Measurements from ENCODE around the gene GALNT15. TPM values are rescaled to one million over a fixed set of nuclear protein-coding genes. Genes with fewer than 3 reads are reported as not detected.

Gene GALNT15
- total RNA-seq, 3 donors from 2014 or later = 5.5 to 47.0 (median 12.5) TPM

- DNase-seq (peak in 1 of 3 donors; percentile 29), ATAC-seq (no peak)
- Histone ChIP-seq H3K4me1 (ENCODE audit: low read depth) (peaks cover 3% of the 10 kb centered on the region), H3K9me3 (no peaks in the 10 kb centered on the region), H3K36me3 (ENCODE audit: low read depth) (no peaks in the 10 kb centered on the region), H3K4me3 (no peak overlapping the region)
- intact Hi-C loops (cut with DNase I, micrococcal nuclease) = loop anchor here in 1 of 2 donors (5.0 kb wide), 2 partner anchors 72 to 202 kb away; no protein-coding TSS in a partner anchor
- no peak for TF ChIP-seq CTCF (IDR thresholded peaks at IDR 0.05)
These were observed 74.9 kb downstream of the GALNT15 start for GRCh38 chr3:16249336-16249735.

GRCh38 chr3:16249886-16250285 is 75.4 kb downstream of the GALNT15 start:
- intact Hi-C loops (cut with DNase I, micrococcal nuclease) = loop anchor here in 1 of 2 donors (5.0 kb wide), 2 partner anchors 73 to 203 kb away; no protein-coding TSS in a partner anchor
- TF ChIP-seq CTCF (IDR thresholded peaks at IDR 0.05) = no peak
- Histone ChIP-seq H3K4me1 (ENCODE audit: low read depth) (peaks cover 3% of the 10 kb centered on the region), H3K36me3 (ENCODE audit: low read depth) (no peaks in the 10 kb centered on the region), H3K4me3 (no peak overlapping the region), H3K9me3 (no peaks in the 10 kb centered on the region)
- ATAC-seq (no peak), DNase-seq (no peak)

GRCh38 chr3:16251316-16252085 is 77.0 kb downstream of the GALNT15 start:
- intact Hi-C loops (cut with DNase I, micrococcal nuclease) = no loop called here
- H3K4me1 ChIP-seq (ENCODE audit: low read depth) = peaks cover 3% of the 10 kb centered on the region
- no peaks in the 10 kb centered on the region for H3K9me3 ChIP-seq
- H3K4me3 ChIP-seq = no peak overlapping the region
- TF ChIP-seq CTCF (IDR thresholded peaks at IDR 0.05) = no peak
- ATAC-seq = no peak
- H3K36me3 ChIP-seq (ENCODE audit: low read depth) = no peaks in the 10 kb centered on the region
- no peak for DNase-seq

GRCh38 chr3:16252243-16252978 is 77.9 kb downstream of the GALNT15 start:
- no peak for TF ChIP-seq CTCF (IDR thresholded peaks at IDR 0.05)
- intact Hi-C loops (cut with DNase I, micrococcal nuclease) = no loop called here
- Histone ChIP-seq H3K9me3 (no peaks in the 10 kb centered on the region), H3K4me3 (no peak overlapping the region), H3K4me1 (ENCODE audit: low read depth) (peaks cover 3% of the 10 kb centered on the region), H3K36me3 (ENCODE audit: low read depth) (no peaks in the 10 kb centered on the region)
- DNase-seq = peak in 1 of 3 donors; percentile 45
- ATAC-seq = peak; percentile 75

- Histone ChIP-seq H3K4me3 (no peak overlapping the region), H3K4me1 (ENCODE audit: low read depth) (peaks cover 3% of the 10 kb centered on the region), H3K9me3 (no peaks in the 10 kb centered on the region), H3K36me3 (ENCODE audit: low read depth) (no peaks in the 10 kb centered on the region)
- DNase-seq (no peak), ATAC-seq (no peak)
- no peak for TF ChIP-seq CTCF (IDR thresholded peaks at IDR 0.05)
- intact Hi-C loops (cut with DNase I, micrococcal nuclease) = no loop called here
These were observed 78.5 kb downstream of the GALNT15 start for GRCh38 chr3:16252988-16253387.

Measured in mucosa of descending colon (tissue), 3 donors.